ENCODE data around the gene ING3. TPM values are rescaled to one million over a fixed set of nuclear protein-coding genes. Genes with fewer than 3 reads are reported as not detected.
A peak's percentile ranks its signal among the peaks of the same experiment; 100 is the strongest.

The ING3 gene
- total and polyA plus RNA-seq, 9 of the 15 experiments (the other 6 are each of a cell fraction or from before 2014, with no cell fraction given) = 22.8 to 233 (median 50.4) TPM

DNA sequence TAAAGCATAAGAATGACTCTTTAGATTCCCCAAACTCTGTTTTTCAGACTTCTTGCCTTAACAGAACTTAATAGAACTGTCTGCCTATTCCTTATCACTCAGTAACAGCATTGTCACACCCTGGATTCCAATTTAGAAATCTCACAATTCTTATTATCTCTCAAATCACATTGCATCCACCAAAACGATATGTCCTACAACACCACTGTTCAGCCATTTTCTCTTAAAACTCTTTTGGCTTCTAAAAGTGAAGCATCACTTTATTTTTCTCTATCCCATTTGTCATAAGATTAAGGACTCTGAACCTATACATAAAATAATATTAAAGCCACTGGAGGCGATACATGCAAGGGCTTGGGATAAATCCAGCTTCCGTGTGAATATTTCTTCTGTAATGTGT, 36.7 kb downstream of the ING3 start:
- ChIA-PET CTCF (ENCODE audit: low intra/inter-chr PET ratio) (interaction anchor here (0.8 to 8.5 kb wide), 6 partner anchors 59 to 181 kb away, joined by 3 to 129 read pairs (median 3); no protein-coding TSS in a partner anchor), POLR2A (interaction anchor here (0.6 to 5.0 kb wide), 12 partner anchors 9 to 114 kb away, joined by 3 to 56 read pairs (median 4); partner anchors contain the start of gene ING3)
- 1% methylated on average over 3 of the region's 3 CpGs for WGBS (ENCODE audit: insufficient coverage, low coverage, missing lambda C conversion rate)
- H3K9me3 ChIP-seq (replicated peaks; ENCODE audit: control insufficient read depth, insufficient read depth, low read depth, low read length) = no peaks in the 10 kb centered on the region
- H3K4me1 ChIP-seq (replicated peaks in 1 of 2; ENCODE audit: control insufficient read depth in 2 of 2, insufficient read depth in 2 of 2, low read length in 2 of 2) = peaks cover 9 to 37% of the 10 kb centered on the region in 2 experiments
- no peaks in the 10 kb centered on the region for H4K20me1 ChIP-seq (replicated peaks; ENCODE audit: control insufficient read depth, insufficient read depth, low read length)
- intact Hi-C loops (cut with micrococcal nuclease) (loop anchor here (1.0 to 10.0 kb wide), 8 partner anchors 37 to 558 kb away; partner anchors contain the start of genes FAM3C and ING3), in situ Hi-C loops (cut with MboI) (no loop called here)
- no peaks in the 10 kb centered on the region for H3K27me3 ChIP-seq (ENCODE audit: control insufficient read depth in 2 of 2, insufficient read depth in 2 of 2, low read length in 2 of 2)
- no TSS peak for BruUV-seq (replicated peaks)
- peak overlapping the region; percentile 92; the same call in 1 of the 2 replicates for H3K4me2 ChIP-seq (ENCODE audit: insufficient read depth, low read length)
- no peak for ATAC-seq
- H3K79me2 ChIP-seq (ENCODE audit: control insufficient read depth, insufficient read depth, low read length) = peaks cover 47% of the 10 kb centered on the region
- FAIRE-seq = no peak
- H2AFZ ChIP-seq (ENCODE audit: low read depth, low read length) = no peak overlapping the region
- H3K27ac ChIP-seq (ENCODE audit: extremely low read depth, low read depth, low read length) = no peak overlapping the region
- DNase-seq (ENCODE audit: extremely low read depth in 1 of 4, low spot score in 3 of 4) = peak; percentile 46 to 66 (median 61)
- peaks cover 16% of the 10 kb centered on the region for H3K36me3 ChIP-seq (ENCODE audit: control insufficient read depth, insufficient read depth, low read length)
- no peak overlapping the region for H3K4me3 ChIP-seq
- H3K9ac ChIP-seq (ENCODE audit: insufficient read depth in 1 of 2, low read depth in 2 of 2, low read length in 2 of 2) = no peak overlapping the region; a peak in 1 of 4 replicates
- no peaks in the 10 kb centered on the region for H3K9me1 ChIP-seq (ENCODE audit: control insufficient read depth, insufficient read depth, low read length)
- TF ChIP-seq ZNF780A (CRISPR knock-in tag; IDR thresholded peaks at IDR 0.05) (peak; percentile 74), ZNF121 (CRISPR knock-in tag; conservative IDR thresholded peaks at IDR 0.05) (no peak), MEIS2 (IDR thresholded peaks at IDR 0.05; ENCODE audit: partially characterized antibody) (no peak), IFI16 (CRISPR knock-in tag; IDR thresholded peaks at IDR 0.05) (no peak), HDAC2 (IDR thresholded peaks at IDR 0.05) (0 out of 2 replicates have a peak, but pooled peaks have one; percentile 19), FOXM1 (IDR thresholded peaks at IDR 0.05; ENCODE audit: low read depth) (peak; percentile 31; the same call in 1 of the 2 replicates), FOXM1 (CRISPR knock-in tag; IDR thresholded peaks at IDR 0.05; ENCODE audit: low read depth) (no peak), CAMTA2 (CRISPR knock-in tag; conservative IDR thresholded peaks at IDR 0.05) (no peak), DACH1 (IDR thresholded peaks at IDR 0.05; ENCODE audit: partially characterized antibody) (no peak), KDM4B (IDR thresholded peaks at IDR 0.05; ENCODE audit: borderline replicate concordance in 2 of 2, low read depth in 1 of 2) (no peak), MLLT1 (IDR thresholded peaks at IDR 0.05) (0 out of 4 replicates have a peak, but pooled peaks of 1 of the 2 experiments have one; percentile 11), EP300 (IDR thresholded peaks at IDR 0.05; ENCODE audit: low read length) (peak; percentile 72; the same call in 1 of the 2 replicates), MCM5 (IDR thresholded peaks at IDR 0.05; ENCODE audit: low read depth) (no peak)
- TF ChIP-seq, protein P1, sequence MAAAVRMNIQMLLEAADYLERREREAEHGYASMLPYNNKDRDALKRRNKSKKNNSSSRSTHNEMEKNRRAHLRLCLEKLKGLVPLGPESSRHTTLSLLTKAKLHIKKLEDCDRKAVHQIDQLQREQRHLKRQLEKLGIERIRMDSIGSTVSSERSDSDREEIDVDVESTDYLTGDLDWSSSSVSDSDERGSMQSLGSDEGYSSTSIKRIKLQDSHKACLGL (CRISPR knock-in tag; IDR thresholded peaks at IDR 0.05; ENCODE audit: borderline replicate concordance, poor library complexity, severe bottlenecking) = no peak
- TF ChIP-seq, protein P2, sequence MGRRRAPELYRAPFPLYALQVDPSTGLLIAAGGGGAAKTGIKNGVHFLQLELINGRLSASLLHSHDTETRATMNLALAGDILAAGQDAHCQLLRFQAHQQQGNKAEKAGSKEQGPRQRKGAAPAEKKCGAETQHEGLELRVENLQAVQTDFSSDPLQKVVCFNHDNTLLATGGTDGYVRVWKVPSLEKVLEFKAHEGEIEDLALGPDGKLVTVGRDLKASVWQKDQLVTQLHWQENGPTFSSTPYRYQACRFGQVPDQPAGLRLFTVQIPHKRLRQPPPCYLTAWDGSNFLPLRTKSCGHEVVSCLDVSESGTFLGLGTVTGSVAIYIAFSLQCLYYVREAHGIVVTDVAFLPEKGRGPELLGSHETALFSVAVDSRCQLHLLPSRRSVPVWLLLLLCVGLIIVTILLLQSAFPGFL (CRISPR knock-in tag; IDR thresholded peaks at IDR 0.05) = no peak
- TF ChIP-seq, protein P3, sequence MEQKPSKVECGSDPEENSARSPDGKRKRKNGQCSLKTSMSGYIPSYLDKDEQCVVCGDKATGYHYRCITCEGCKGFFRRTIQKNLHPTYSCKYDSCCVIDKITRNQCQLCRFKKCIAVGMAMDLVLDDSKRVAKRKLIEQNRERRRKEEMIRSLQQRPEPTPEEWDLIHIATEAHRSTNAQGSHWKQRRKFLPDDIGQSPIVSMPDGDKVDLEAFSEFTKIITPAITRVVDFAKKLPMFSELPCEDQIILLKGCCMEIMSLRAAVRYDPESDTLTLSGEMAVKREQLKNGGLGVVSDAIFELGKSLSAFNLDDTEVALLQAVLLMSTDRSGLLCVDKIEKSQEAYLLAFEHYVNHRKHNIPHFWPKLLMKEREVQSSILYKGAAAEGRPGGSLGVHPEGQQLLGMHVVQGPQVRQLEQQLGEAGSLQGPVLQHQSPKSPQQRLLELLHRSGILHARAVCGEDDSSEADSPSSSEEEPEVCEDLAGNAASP (IDR thresholded peaks at IDR 0.05) = 0 out of 2 replicates have a peak, but pooled peaks have one; percentile 16
- TF ChIP-seq, protein P4, sequence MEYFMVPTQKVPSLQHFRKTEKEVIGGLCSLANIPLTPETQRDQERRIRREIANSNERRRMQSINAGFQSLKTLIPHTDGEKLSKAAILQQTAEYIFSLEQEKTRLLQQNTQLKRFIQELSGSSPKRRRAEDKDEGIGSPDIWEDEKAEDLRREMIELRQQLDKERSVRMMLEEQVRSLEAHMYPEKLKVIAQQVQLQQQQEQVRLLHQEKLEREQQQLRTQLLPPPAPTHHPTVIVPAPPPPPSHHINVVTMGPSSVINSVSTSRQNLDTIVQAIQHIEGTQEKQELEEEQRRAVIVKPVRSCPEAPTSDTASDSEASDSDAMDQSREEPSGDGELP (CRISPR knock-in tag; IDR thresholded peaks at IDR 0.05; ENCODE audit: borderline replicate concordance) = no peak
